GM18907 (cell line): ENCODE measurements around the gene SMOC1.

Source experiments
- ATAC-seq: cut with Tn5 transposase; IDR thresholded peaks from one replicate; pipeline ENCODE4 v1.9.1; 2021; ENCODE audit warnings: mild to moderate bottlenecking, moderate library complexity; ENCODE audit not compliant: unreplicated experiment

Gene SMOC1

GRCh38 chr14:70077720-70078119 lies 198.5 kb downstream of the SMOC1 start:
- no peak for ATAC-seq

DNA sequence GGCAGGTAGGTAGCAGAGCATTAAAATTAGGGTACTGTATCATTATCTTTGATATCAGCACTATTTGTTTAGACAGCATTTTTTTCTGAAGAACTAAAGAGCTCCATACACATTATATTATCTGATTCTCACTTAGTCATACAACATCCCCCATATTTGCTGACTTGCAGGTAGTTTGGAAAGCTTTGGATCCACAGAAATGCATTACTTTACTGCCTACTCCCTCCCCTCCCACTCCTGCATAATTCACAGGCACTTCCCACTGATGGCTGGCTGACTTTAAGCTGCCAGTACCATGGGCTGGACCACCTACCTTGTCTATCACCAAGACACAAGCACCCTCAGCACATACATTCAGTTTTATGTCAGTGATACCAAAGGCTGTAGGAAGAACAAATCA lies 199.1 kb downstream of the SMOC1 start:
- no peak for ATAC-seq

DNA sequence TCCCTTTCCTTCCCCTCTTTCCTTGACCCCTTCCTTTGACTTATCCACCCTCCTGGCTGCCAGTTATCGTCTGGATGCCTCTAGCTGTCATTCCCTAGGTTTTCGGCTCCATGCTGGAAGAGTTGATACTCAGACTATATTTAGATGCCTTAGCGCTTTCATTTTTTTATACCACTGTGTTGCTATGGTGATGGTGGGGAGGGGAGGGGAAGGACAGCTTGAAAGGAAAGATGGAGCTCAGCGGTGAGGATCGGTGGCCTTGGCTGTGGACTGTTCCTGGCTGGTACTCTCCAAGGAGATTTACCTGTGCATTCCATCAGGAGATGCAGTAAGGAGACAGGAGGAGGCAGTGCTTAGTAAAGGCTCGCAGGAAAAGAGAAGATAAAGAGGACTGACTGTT lies 200.9 kb downstream of the SMOC1 start:
- ATAC-seq = no peak
